Stimulated activated effector memory CD8-positive, alpha-beta T cell treated with anti-CD3 and anti-CD28 coated beads, Interleukin-12 subunit alpha, Interleukin-12 subunit beta, amount 100 ng/mL, for 72 hours (primary cell): ENCODE data around the gene TEAD4.

Experiments
- ATAC-seq: fragments of 150-1000 bp; cut with Tn5 transposase; 2 replicates; pipeline ENCODE4 v1.10.0; 2021
- DNase-seq, 2 donors: peaks; one replicate each; pipeline ENCODE4 v3.0.0; 2021 to 2022; ENCODE audit warnings: low spot score in 2 of 2
- H3K27ac Mint-ChIP-seq: one replicate; pipeline ENCODE4 v1.8.0; 2022; ENCODE audit warnings: mild to moderate bottlenecking, mixed read lengths
- H3K36me3 Mint-ChIP-seq: one replicate; pipeline ENCODE4 v1.8.0; 2022; ENCODE audit warnings: mild to moderate bottlenecking, mixed read lengths
- H3K4me1 Mint-ChIP-seq: one replicate; pipeline ENCODE4 v1.8.0; 2022; ENCODE audit warnings: mixed read lengths
- H3K4me3 Mint-ChIP-seq: one replicate; pipeline ENCODE4 v1.8.0; 2022; ENCODE audit warnings: mild to moderate bottlenecking, mixed read lengths
- H3K9me3 Mint-ChIP-seq: one replicate; pipeline ENCODE4 v1.8.0; 2022; ENCODE audit warnings: mixed read lengths

TEAD4 gene

DNA sequence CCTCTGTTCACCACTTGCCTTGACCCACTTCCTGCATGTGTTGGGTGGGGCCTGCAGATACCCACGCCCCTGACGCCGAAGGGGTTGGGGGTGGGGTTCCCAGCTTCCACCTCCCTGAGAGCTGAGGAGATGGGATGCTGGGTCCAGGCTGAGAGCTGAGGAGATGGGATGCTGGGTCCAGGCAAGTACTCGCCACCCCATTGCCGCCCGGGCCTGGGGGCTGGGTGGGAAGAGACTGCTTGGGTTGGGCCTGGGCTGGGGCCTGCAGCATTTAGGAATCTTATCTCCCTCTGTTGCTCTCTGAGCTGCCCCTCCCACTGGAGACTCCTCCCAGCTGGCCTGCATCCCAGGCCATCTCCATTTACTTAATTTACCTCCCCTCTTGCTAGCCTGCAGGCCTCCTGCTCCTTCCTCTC, 17.4 kb downstream of the TEAD4 start:
- DNase-seq (no peak), ATAC-seq (no peak)
- Mint-ChIP-seq H3K27ac (no peak overlapping the region), H3K9me3 (no peaks in the 10 kb centered on the region), H3K4me3 (no peak overlapping the region), H3K4me1 (no peaks in the 10 kb centered on the region), H3K36me3 (no peaks in the 10 kb centered on the region)

DNA sequence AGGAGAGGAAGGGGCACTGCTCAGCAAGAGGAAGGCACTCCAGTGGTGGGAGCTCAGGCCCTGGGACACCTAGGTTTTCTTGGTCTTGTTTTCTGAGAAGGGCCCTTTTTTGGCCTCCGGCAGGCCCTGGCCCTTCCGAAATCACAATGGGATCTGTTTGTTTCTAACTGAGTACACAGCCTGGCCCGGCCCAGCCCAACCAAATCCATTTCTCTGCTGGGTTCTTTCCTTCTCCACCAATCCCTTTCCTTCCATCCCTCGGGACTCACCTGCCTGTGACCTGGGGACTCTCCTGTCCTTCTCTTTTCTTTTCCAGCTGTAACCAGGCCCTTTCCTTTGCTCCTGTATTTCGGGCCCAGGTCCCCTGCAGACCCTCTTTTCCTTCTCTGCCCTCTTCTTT, 18.6 kb downstream of the TEAD4 start:
- ATAC-seq (no peak), DNase-seq (no peak)
- Mint-ChIP-seq H3K9me3 (no peaks in the 10 kb centered on the region), H3K4me1 (no peaks in the 10 kb centered on the region), H3K4me3 (no peak overlapping the region), H3K36me3 (no peaks in the 10 kb centered on the region), H3K27ac (no peak overlapping the region)

DNA sequence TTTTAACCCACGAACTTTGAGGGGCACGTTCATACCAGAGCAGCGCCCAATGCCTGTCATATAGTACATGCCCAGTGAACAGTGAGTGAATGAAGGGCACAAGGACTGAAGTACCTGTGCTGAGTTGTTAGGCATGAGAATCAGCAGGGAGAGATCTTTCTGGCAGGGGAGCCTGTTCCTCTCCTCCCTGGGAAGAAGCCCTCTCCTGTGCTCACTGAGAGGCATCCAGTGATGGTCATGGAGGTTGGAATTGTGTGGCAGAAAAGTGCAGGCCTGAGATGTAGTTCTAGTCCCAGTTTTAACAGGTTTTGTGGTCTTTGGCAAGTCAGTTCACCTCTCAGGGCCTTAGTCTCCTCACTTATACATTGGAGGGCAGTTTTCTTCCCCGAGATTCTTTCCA, 20.6 kb downstream of the TEAD4 start:
- Mint-ChIP-seq H3K4me1 (no peaks in the 10 kb centered on the region), H3K36me3 (no peaks in the 10 kb centered on the region), H3K27ac (no peak overlapping the region), H3K4me3 (no peak overlapping the region), H3K9me3 (no peaks in the 10 kb centered on the region)
- ATAC-seq (no peak), DNase-seq (no peak)

DNA sequence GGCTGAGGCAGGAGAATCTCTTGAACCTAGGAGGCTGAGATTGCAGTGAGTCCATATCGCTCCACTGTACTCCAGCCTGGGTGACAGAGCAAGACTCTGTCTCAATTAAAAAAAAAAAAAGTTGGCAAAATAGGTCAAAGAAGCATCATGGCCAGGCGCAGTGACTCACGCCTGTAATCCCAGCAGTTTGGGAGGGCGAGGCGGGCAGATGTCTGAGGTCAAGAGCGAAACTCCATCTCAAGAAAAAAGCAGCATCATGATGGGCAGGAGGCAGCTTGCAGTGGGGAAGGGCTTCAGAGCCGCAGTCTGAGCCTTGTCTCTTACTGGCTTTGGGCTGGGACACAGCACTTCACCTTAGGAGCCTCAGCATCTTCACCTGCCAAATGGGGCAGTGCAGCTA, 21.4 kb downstream of the TEAD4 start:
- H3K27ac Mint-ChIP-seq, result no peak overlapping the region
- no peaks in the 10 kb centered on the region for H3K9me3 Mint-ChIP-seq
- no peak for ATAC-seq

DNA sequence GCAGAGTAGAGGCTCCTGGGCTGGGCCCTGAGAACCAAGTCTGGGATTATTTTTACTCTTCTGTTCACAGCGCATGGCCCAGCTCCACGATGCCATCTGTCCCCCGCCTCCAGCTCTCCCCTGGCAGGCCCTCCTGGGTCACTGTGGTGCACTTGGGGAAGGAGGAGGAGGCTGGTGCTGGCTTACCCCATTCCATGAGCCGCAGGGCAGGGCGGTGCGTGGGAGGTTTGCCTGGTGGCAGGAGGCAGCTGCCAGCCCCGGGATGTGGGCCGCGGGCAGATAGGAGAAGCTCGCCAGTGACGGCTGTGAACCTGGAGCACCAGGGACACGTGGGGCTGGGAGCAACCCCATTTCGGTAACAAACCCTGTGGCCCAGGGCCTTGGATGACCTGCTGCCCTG, 23.2 kb downstream of the TEAD4 start:
- no peak for DNase-seq
- no peak overlapping the region for H3K27ac Mint-ChIP-seq
- no peaks in the 10 kb centered on the region for H3K4me1 Mint-ChIP-seq
- no peaks in the 10 kb centered on the region for H3K36me3 Mint-ChIP-seq
- H3K4me3 Mint-ChIP-seq, result no peak overlapping the region
- ATAC-seq, result no peak
- H3K9me3 Mint-ChIP-seq, result no peaks in the 10 kb centered on the region

More for the DNA sequence above, 21.4 kb downstream of the TEAD4 start:
- no peaks in the 10 kb centered on the region for H3K36me3 Mint-ChIP-seq
- DNase-seq, result no peak
- no peak overlapping the region for H3K4me3 Mint-ChIP-seq
- H3K4me1 Mint-ChIP-seq, result no peaks in the 10 kb centered on the region

DNA sequence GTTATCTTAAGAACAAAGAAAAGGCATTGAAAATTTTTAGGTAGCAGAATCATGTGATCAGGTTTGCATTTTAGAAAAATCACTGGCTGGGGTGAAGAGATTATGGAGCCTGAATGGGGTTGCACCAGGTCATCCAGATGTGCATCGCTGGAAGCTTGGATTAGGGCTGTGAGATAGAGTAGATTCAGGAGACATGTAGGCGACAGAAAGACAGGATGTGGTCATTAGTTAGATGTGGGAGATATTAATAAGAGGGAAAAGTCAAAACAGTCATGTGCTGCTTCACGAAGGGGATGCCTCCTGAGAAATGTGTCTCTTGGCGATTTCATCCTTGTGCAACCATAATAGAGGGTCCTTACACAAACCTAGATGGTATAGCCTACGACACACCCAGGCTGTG, 25.1 kb downstream of the TEAD4 start:
- DNase-seq (no peak), ATAC-seq (no peak)
- Mint-ChIP-seq H3K27ac (no peak overlapping the region), H3K4me1 (no peaks in the 10 kb centered on the region), H3K9me3 (no peaks in the 10 kb centered on the region), H3K36me3 (no peaks in the 10 kb centered on the region), H3K4me3 (no peak overlapping the region)

DNA sequence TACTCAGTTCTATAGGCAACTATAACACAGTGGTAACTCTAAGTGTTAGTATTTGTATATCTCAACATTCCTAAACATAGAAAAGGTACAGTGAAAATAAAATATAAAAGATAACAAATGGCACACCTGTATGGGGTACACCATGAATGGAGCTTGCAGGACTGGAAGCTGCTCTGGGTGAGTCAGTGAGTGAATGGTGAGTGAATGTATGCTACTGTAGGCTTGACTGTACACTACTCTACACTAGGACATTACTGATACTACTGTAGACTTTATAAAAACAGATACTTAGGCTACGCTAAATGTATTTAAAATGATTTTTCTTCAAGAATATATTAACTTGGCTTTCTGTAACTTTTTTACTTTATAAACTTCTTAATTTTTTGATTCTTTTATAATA, 25.5 kb downstream of the TEAD4 start:
- Mint-ChIP-seq H3K9me3 (peaks cover 1% of the 10 kb centered on the region), H3K4me1 (no peaks in the 10 kb centered on the region), H3K27ac (no peak overlapping the region), H3K4me3 (no peak overlapping the region), H3K36me3 (no peaks in the 10 kb centered on the region)
- no peak for DNase-seq
- ATAC-seq, result no peak

DNA sequence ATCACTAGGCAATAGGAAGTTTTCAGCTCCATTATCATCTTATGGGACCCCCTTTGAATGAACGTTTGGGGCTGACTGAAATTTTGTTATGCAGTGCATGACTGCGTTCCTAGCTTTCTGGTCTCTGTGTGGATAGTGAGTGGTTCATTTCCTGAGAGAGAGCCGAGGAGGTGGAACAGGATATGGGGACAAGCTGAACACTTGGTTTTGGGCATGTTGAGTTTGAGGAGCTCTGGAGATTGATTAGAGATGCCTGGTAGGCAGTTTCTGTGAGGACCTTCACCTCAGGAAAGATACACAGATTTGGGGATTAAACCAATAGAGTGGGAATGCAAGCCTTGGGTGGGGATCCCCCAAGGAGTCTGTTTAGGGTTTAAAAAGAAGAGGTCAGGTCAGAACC, 27.7 kb downstream of the TEAD4 start:
- Mint-ChIP-seq H3K9me3 (peaks cover 4% of the 10 kb centered on the region), H3K4me1 (no peaks in the 10 kb centered on the region), H3K4me3 (no peak overlapping the region), H3K27ac (no peak overlapping the region), H3K36me3 (no peaks in the 10 kb centered on the region)
- ATAC-seq (no peak), DNase-seq (no peak)

DNA sequence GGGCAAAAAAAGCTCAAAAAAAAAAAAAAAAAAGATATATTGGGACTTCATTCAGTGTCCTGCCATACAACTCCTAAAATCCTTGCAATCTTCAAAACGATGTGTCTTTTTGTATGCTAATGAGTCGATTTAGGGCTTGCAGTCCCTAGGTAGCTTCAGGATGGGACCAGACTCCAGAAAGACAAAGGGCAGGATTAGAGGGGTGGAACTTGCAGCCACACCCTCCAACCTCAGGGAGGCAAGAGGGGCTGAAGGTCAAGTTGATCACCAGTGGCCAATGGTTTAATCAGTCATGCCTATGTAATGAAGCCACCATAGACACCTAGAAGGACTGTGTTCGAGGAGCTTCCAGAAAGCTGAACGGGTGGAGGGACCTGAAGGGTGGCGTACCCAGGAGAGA, 29.3 kb downstream of the TEAD4 start:
- ATAC-seq (no peak), DNase-seq (no peak)

DNA sequence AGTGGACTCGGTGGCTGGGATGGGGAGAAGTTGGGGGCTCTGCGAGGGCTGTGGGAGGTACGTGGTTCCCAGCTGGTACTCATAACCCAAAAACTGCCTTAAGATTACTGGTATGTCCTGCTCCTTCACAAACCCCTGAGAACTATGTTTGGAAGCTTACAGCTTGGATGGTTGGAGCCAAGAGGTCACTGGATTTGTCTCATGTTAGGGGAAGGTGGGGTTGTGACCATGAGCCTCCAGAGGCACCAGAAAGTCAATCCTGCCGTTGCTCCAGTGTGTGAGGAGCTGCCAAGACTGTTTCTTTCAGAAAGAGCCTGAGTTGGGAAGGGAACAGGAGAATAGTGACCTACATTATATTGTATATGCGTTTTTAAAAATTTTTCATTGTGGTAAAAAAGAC, 33.5 kb downstream of the TEAD4 start:
- H3K36me3 Mint-ChIP-seq, result no peaks in the 10 kb centered on the region
- H3K27ac Mint-ChIP-seq, result no peak overlapping the region
- DNase-seq, result no peak
- peaks cover 4% of the 10 kb centered on the region for H3K9me3 Mint-ChIP-seq
- H3K4me1 Mint-ChIP-seq, result no peaks in the 10 kb centered on the region
- no peak overlapping the region for H3K4me3 Mint-ChIP-seq
- ATAC-seq, result no peak

More for the DNA sequence above, 29.3 kb downstream of the TEAD4 start:
- Mint-ChIP-seq H3K4me1 (no peaks in the 10 kb centered on the region), H3K27ac (no peak overlapping the region), H3K9me3 (peaks cover 4% of the 10 kb centered on the region), H3K4me3 (no peak overlapping the region), H3K36me3 (no peaks in the 10 kb centered on the region)

DNA sequence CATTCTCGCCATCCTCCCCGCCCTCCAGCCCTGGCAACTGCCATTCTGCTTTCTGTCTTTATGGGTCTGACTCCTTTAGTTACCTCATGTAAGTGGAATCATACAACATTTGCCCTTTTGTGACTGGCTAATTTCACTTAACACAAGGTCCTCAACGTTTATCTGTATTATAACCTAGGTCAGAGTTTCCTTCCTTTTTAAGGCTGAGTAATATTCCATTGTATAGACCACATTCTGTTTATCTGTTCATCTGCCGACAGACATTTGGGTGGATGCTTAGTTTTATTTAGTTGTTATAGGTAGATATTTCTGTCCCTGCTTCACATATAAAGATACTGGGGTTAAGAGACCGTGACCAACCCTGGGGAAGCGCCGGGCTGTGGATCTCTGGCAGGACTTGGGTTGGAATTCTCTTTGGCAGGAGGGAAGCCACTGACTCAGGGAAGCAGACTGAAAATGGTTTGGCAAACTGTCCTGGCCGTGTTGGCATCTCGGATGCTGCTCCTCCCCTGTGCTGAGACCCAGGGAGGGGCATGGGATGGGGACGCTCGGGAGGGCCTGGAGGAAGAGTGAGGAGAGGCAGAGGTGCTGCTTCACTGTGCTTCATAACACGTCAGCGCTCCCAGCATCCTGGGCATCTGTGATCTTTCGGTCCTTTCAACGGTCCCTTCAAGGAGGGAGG, 38.9 kb downstream of the TEAD4 start:
- no peak for ATAC-seq
- no peaks in the 10 kb centered on the region for H3K36me3 Mint-ChIP-seq
- H3K27ac Mint-ChIP-seq, result no peak overlapping the region
- peaks cover 5% of the 10 kb centered on the region for H3K4me1 Mint-ChIP-seq
- no peak overlapping the region for H3K4me3 Mint-ChIP-seq
- no peaks in the 10 kb centered on the region for H3K9me3 Mint-ChIP-seq
- DNase-seq, result no peak

DNA sequence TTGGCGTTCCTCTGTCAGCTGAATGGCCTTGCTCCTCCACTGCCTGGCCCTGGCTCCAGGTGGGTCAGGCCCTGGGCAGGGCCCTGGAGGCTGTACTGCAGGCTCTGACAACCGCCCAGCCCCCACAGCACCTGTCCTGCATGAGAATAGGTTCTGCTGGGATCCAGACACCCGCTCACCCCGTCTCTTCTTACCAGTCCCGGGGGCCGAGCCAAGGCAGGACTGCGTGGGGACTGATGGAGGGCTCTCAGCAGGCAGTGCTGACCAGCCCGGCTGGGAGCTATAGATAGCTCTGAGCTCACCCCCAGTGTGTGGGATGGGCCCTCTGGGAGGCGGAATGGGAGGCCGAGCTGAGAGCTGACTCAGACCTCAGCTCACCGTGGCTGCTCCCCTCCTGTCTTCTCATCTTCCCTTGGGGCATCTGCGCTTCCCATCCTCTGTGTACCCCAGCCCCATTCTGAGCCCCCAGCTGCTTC, 39.6 kb downstream of the TEAD4 start:
- no peak overlapping the region for H3K4me3 Mint-ChIP-seq
- DNase-seq (no peak), ATAC-seq (peak; percentile 31)
- peaks cover 5% of the 10 kb centered on the region for H3K4me1 Mint-ChIP-seq
- no peaks in the 10 kb centered on the region for H3K9me3 Mint-ChIP-seq
- H3K27ac Mint-ChIP-seq, result no peak overlapping the region
- no peaks in the 10 kb centered on the region for H3K36me3 Mint-ChIP-seq

DNA sequence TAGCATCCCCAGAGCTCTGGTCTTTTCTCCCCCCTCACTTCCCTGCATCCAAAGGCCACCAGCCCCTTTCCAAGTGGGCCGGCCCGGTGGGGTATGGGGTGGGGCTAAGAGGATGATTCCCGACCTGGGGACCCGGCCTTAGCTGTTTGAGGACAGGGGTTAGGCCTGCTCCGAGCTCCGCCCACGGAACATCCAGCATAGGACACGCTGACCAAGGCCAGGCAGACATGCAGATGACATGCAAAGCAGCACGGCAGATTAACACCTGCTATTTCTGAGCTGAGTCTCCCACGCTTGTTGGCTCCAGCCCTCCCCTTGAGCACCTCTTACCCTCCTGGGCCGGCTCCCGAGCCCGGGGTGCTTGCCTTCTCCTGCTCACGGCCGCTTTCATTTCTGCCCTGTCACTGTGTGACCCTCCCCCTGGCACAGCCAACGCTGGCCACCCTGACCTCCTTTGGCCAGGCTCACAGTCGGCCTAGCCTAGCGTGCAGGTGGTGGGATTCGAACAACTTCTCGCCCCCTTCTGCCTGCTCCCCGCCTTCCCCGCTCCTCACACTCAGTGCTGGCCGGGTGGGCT, 40.2 kb downstream of the TEAD4 start:
- no peaks in the 10 kb centered on the region for H3K9me3 Mint-ChIP-seq
- no peaks in the 10 kb centered on the region for H3K36me3 Mint-ChIP-seq

DNA sequence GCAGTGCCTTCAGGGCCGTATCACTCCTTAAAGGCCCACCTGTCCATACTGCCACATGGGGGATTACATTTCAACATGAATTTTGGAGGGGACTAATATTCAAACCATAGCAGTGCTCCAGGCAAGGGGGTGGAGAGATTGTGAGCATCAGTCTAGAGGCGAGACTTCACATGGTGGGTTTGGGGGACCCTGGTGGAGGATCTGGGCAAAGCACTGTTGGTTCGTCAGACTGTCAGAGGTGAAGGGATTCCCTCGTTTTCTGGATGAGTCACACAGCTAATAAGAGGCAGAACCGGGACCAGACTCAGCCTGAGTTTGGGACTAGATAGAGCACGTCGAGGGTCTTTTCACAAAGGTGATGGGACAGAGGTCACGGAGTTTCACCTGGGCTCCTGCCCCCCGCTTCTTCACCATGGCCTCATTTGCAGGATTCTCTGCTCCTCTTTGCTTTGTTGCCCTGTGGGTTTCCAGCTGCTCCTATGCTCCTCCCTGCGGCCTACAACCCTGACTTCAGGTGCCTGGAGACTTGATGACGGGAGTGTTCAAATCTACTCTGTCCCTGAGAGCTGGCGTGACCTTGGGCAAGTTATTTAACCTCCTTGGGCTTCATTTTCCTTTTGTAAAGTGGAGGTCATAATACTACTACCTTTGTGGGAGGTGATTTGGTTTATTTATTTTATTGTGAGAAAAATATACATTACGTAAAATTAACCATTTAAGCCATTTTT, 41.5 kb downstream of the TEAD4 start:
- no peaks in the 10 kb centered on the region for H3K9me3 Mint-ChIP-seq
- no peak overlapping the region for H3K27ac Mint-ChIP-seq
- no peaks in the 10 kb centered on the region for H3K36me3 Mint-ChIP-seq
- no peak overlapping the region for H3K4me3 Mint-ChIP-seq
- DNase-seq, result no peak
- ATAC-seq, result peak; percentile 35
- peaks cover 5% of the 10 kb centered on the region for H3K4me1 Mint-ChIP-seq

More for the DNA sequence above, 40.2 kb downstream of the TEAD4 start:
- Mint-ChIP-seq H3K4me1 (peaks cover 5% of the 10 kb centered on the region), H3K4me3 (no peak overlapping the region), H3K27ac (no peak overlapping the region)
- no peak for ATAC-seq
- DNase-seq, result no peak

DNA sequence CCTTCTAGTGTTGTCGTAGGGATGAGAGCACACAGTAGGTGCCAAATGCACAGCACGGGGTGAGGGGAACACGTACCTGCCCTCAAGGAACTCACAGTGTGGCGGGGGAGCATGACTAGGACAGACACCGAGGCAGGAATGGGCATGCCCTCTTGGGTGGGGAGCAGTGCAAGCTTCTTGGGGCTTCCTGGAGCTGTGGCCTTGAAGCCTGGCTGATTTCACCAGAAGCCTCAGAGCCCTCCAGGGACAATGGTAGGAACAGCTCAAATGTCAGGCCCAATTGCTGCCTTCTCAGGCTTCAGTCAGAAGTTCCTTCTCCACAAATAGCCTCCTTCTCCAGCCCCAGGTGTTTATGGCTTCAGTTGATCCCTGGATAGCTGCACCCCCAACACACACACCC, 43.4 kb downstream of the TEAD4 start:
- no peak for DNase-seq
- Mint-ChIP-seq H3K4me3 (no peak overlapping the region), H3K4me1 (peaks cover 5% of the 10 kb centered on the region), H3K36me3 (no peaks in the 10 kb centered on the region), H3K9me3 (no peaks in the 10 kb centered on the region), H3K27ac (no peak overlapping the region)
- ATAC-seq, result no peak
